Effector memory CD8-positive, alpha-beta T cell (primary cell): ENCODE measurements around the gene DAG1.

ENCODE experiments used
- ATAC-seq: fragments of 150-1000 bp; cut with Tn5 transposase; replicated peaks from 2 replicates; pipeline ENCODE4 v1.10.0; 2021; ENCODE audit warnings: mild to moderate bottlenecking, moderate library complexity
- DNase-seq, 3 experiments: peaks; one replicate each; pipeline ENCODE4 v3.0.0; 2021
- H3K27ac Mint-ChIP-seq, 2 donors: one replicate each; pipeline ENCODE4 v1.8.0; 2022; ENCODE audit warnings: mild to moderate bottlenecking in 2 of 2, mixed read lengths in 2 of 2, moderate library complexity in 2 of 2
- H3K27me3 Mint-ChIP-seq, 2 donors: one replicate each; pipeline ENCODE4 v1.8.0; 2022; ENCODE audit warnings: mixed read lengths in 2 of 2
- H3K36me3 Mint-ChIP-seq: one replicate; pipeline ENCODE4 v1.8.0; 2022; ENCODE audit warnings: mild to moderate bottlenecking, moderate library complexity, mixed read lengths; ENCODE audit not compliant: insufficient read depth
- H3K4me1 Mint-ChIP-seq, 2 donors: one replicate each; pipeline ENCODE4 v1.8.0; 2022; ENCODE audit warnings: low read depth in 2 of 2, mixed read lengths in 2 of 2
- H3K4me3 Mint-ChIP-seq, 2 donors: one replicate each; pipeline ENCODE4 v1.8.0; 2022; ENCODE audit warnings: mild to moderate bottlenecking in 2 of 2, mixed read lengths in 2 of 2, moderate library complexity in 2 of 2
- H3K9me3 Mint-ChIP-seq, 2 donors: one replicate each; pipeline ENCODE4 v1.8.0; 2022; ENCODE audit warnings: mixed read lengths in 2 of 2

Gene DAG1

GRCh38 chr3:49512781-49513355 lies 42.8 kb downstream of the DAG1 start:
- Mint-ChIP-seq H3K27me3 (no peaks in the 10 kb centered on the region), H3K36me3 (peaks cover 31% of the 10 kb centered on the region), H3K9me3 (no peaks in the 10 kb centered on the region), H3K4me3 (no peak overlapping the region), H3K27ac (no peak overlapping the region), H3K4me1 (peaks cover 10 to 18% of the 10 kb centered on the region in 2 donors)
- no peak for DNase-seq
- no peak for ATAC-seq

- Mint-ChIP-seq H3K4me3 (no peak overlapping the region), H3K27ac (no peak overlapping the region), H3K9me3 (no peaks in the 10 kb centered on the region), H3K4me1 (peaks cover 10 to 17% of the 10 kb centered on the region in 2 donors), H3K36me3 (peaks cover 31% of the 10 kb centered on the region), H3K27me3 (no peaks in the 10 kb centered on the region)
- ATAC-seq (no peak), DNase-seq (no peak)
These were observed 43.5 kb downstream of the DAG1 start for GRCh38 chr3:49513494-49514124.

GRCh38 chr3:49518016-49518415 lies 47.9 kb downstream of the DAG1 start:
- ATAC-seq (no peak), DNase-seq (no peak)
- Mint-ChIP-seq H3K36me3 (peaks cover 18% of the 10 kb centered on the region), H3K4me3 (no peak overlapping the region), H3K9me3 (no peaks in the 10 kb centered on the region), H3K4me1 (peaks cover 16 to 29% of the 10 kb centered on the region in 2 donors), H3K27ac (peak overlapping the region in 1 of 2 donors; percentile 58), H3K27me3 (no peaks in the 10 kb centered on the region)

GRCh38 chr3:49518441-49518840 lies 48.4 kb downstream of the DAG1 start:
- Mint-ChIP-seq H3K9me3 (no peaks in the 10 kb centered on the region), H3K36me3 (peaks cover 15% of the 10 kb centered on the region), H3K4me1 (peaks cover 15 to 33% of the 10 kb centered on the region in 2 donors), H3K4me3 (no peak overlapping the region), H3K27me3 (no peaks in the 10 kb centered on the region), H3K27ac (peak overlapping the region; percentile 68 to 77)
- ATAC-seq (no peak), DNase-seq (no peak)

GRCh38 chr3:49519296-49519695 lies 49.2 kb downstream of the DAG1 start:
- H3K9me3 Mint-ChIP-seq: no peaks in the 10 kb centered on the region
- no peaks in the 10 kb centered on the region for H3K27me3 Mint-ChIP-seq
- peaks cover 11% of the 10 kb centered on the region for H3K36me3 Mint-ChIP-seq
- H3K4me3 Mint-ChIP-seq: no peak overlapping the region
- no peak for DNase-seq
- peak overlapping the region; percentile 68 to 77 for H3K27ac Mint-ChIP-seq
- H3K4me1 Mint-ChIP-seq: peaks cover 14 to 34% of the 10 kb centered on the region in 2 donors
- no peak for ATAC-seq

GRCh38 chr3:49519916-49520385 lies 49.9 kb downstream of the DAG1 start:
- no peak for ATAC-seq
- Mint-ChIP-seq H3K27ac (peak overlapping the region in 1 of 2 donors; percentile 68), H3K27me3 (no peaks in the 10 kb centered on the region), H3K36me3 (peaks cover 11% of the 10 kb centered on the region), H3K4me1 (peaks cover 14 to 34% of the 10 kb centered on the region in 2 donors), H3K4me3 (no peak overlapping the region), H3K9me3 (no peaks in the 10 kb centered on the region)
- DNase-seq: no peak

GRCh38 chr3:49523756-49524747 lies 54.0 kb downstream of the DAG1 start:
- DNase-seq (no peak), ATAC-seq (no peak)
- Mint-ChIP-seq H3K36me3 (peaks cover 10% of the 10 kb centered on the region), H3K27me3 (no peaks in the 10 kb centered on the region), H3K9me3 (no peaks in the 10 kb centered on the region), H3K27ac (peak overlapping the region; percentile 44 to 54), H3K4me1 (peaks cover 10 to 16% of the 10 kb centered on the region in 2 donors), H3K4me3 (no peak overlapping the region)

- H3K36me3 Mint-ChIP-seq: peaks cover 38% of the 10 kb centered on the region
These were observed 59.5 kb downstream of the DAG1 start for GRCh38 chr3:49529567-49529966.

GRCh38 chr3:49530231-49530630 lies 60.2 kb downstream of the DAG1 start:
- ATAC-seq: no peak
- no peak for DNase-seq
- H3K36me3 Mint-ChIP-seq: peaks cover 38% of the 10 kb centered on the region
- H3K27me3 Mint-ChIP-seq: no peaks in the 10 kb centered on the region
- no peaks in the 10 kb centered on the region for H3K9me3 Mint-ChIP-seq
- peaks cover 2 to 3% of the 10 kb centered on the region in 2 donors for H3K4me1 Mint-ChIP-seq
- no peak overlapping the region for H3K4me3 Mint-ChIP-seq
- H3K27ac Mint-ChIP-seq: peak overlapping the region in 1 of 2 donors; percentile 6

More at GRCh38 chr3:49529567-49529966, 59.5 kb downstream of the DAG1 start:
- no peak for ATAC-seq
- no peak for DNase-seq
- no peak overlapping the region for H3K4me3 Mint-ChIP-seq
- no peaks in the 10 kb centered on the region for H3K9me3 Mint-ChIP-seq
- no peaks in the 10 kb centered on the region for H3K27me3 Mint-ChIP-seq
- H3K4me1 Mint-ChIP-seq: peaks cover 3% of the 10 kb centered on the region in 2 donors
- H3K27ac Mint-ChIP-seq: peak overlapping the region; percentile 6 to 32

GRCh38 chr3:49530701-49531100 lies 60.6 kb downstream of the DAG1 start:
- H3K27me3 Mint-ChIP-seq: no peaks in the 10 kb centered on the region
- H3K36me3 Mint-ChIP-seq: peaks cover 36% of the 10 kb centered on the region
- no peak overlapping the region for H3K4me3 Mint-ChIP-seq
- H3K4me1 Mint-ChIP-seq: peaks cover 1 to 3% of the 10 kb centered on the region in 2 donors
- no peak overlapping the region for H3K27ac Mint-ChIP-seq
- H3K9me3 Mint-ChIP-seq: no peaks in the 10 kb centered on the region
- ATAC-seq: no peak
- DNase-seq: no peak

GRCh38 chr3:49531218-49531617 lies 61.2 kb downstream of the DAG1 start:
- Mint-ChIP-seq H3K27ac (no peak overlapping the region), H3K4me1 (peaks cover 1 to 3% of the 10 kb centered on the region in 2 donors), H3K36me3 (peaks cover 36% of the 10 kb centered on the region), H3K9me3 (no peaks in the 10 kb centered on the region), H3K27me3 (no peaks in the 10 kb centered on the region), H3K4me3 (no peak overlapping the region)
- ATAC-seq (no peak), DNase-seq (no peak)

GRCh38 chr3:49531715-49532114 lies 61.6 kb downstream of the DAG1 start:
- Mint-ChIP-seq H3K27me3 (no peaks in the 10 kb centered on the region), H3K4me1 (peaks cover 1% of the 10 kb centered on the region in 2 donors), H3K27ac (no peak overlapping the region), H3K4me3 (no peak overlapping the region), H3K9me3 (no peaks in the 10 kb centered on the region), H3K36me3 (peaks cover 36% of the 10 kb centered on the region)
- DNase-seq (no peak), ATAC-seq (no peak)

- no peak overlapping the region for H3K4me3 Mint-ChIP-seq
- H3K27ac Mint-ChIP-seq: no peak overlapping the region
- no peaks in the 10 kb centered on the region for H3K9me3 Mint-ChIP-seq
- no peak for DNase-seq
- H3K27me3 Mint-ChIP-seq: no peaks in the 10 kb centered on the region
- peaks cover 36% of the 10 kb centered on the region for H3K36me3 Mint-ChIP-seq
- ATAC-seq: no peak
- H3K4me1 Mint-ChIP-seq: peaks cover 0 to 1% of the 10 kb centered on the region in 2 donors
These were observed 63.0 kb downstream of the DAG1 start for GRCh38 chr3:49533031-49533430.
